Muscle layer of duodenum (tissue), 2 donors: ENCODE measurements around the gene NEB.

Experiments used
- H3K27ac ChIP-seq: one replicate; pipeline ENCODE4 v1.7.0; 2013; ENCODE audit warnings: mild to moderate bottlenecking, low read length
- H3K27me3 ChIP-seq: one replicate; pipeline ENCODE4 v1.7.0; 2013; ENCODE audit warnings: low read depth, mild to moderate bottlenecking, control low read depth, low read length
- H3K36me3 ChIP-seq, 2 donors: one replicate each; pipeline ENCODE4 v1.7.0; 2013; ENCODE audit warnings: low read length in 2 of 2, control low read depth in 1 of 2, mild to moderate bottlenecking in 1 of 2; ENCODE audit not compliant: insufficient read depth in 2 of 2, control insufficient read depth in 1 of 2
- H3K4me1 ChIP-seq, 2 donors: one replicate each; pipeline ENCODE4 v1.7.0; 2013; ENCODE audit warnings: low read length in 2 of 2, mild to moderate bottlenecking in 2 of 2, control low read depth in 1 of 2, moderate library complexity in 1 of 2; ENCODE audit not compliant: insufficient read depth in 2 of 2, control insufficient read depth in 1 of 2
- H3K4me3 ChIP-seq, 2 donors: one replicate each; pipeline ENCODE4 v1.7.0; 2013; ENCODE audit warnings: low read length in 2 of 2, low read depth in 1 of 2, mild to moderate bottlenecking in 1 of 2
- H3K9me3 ChIP-seq, 2 donors: one replicate each; pipeline ENCODE4 v1.7.0; 2013; ENCODE audit warnings: low read length in 2 of 2, control low read depth in 1 of 2, mild to moderate bottlenecking in 1 of 2; ENCODE audit not compliant: control insufficient read depth in 1 of 2
- donor health status: healthy.

NEB gene

GRCh38 chr2:151490276-151490675 is 244.0 kb downstream of the NEB start:
- Histone ChIP-seq H3K27me3 (no peaks in the 10 kb centered on the region), H3K4me1 (peaks cover 0 to 9% of the 10 kb centered on the region in 2 donors), H3K4me3 (no peak overlapping the region), H3K27ac (no peak overlapping the region), H3K36me3 (no peaks in the 10 kb centered on the region), H3K9me3 (no peaks in the 10 kb centered on the region)

GRCh38 chr2:151486053-151486452 is 248.2 kb downstream of the NEB start:
- Histone ChIP-seq H3K4me3 (no peak overlapping the region), H3K4me1 (peaks cover 0 to 5% of the 10 kb centered on the region in 2 donors), H3K27me3 (no peaks in the 10 kb centered on the region), H3K27ac (no peak overlapping the region), H3K9me3 (no peaks in the 10 kb centered on the region), H3K36me3 (peaks cover 10 to 24% of the 10 kb centered on the region in 2 donors)

- Histone ChIP-seq H3K27me3 (no peaks in the 10 kb centered on the region), H3K36me3 (peaks cover 10 to 26% of the 10 kb centered on the region in 2 donors), H3K27ac (no peak overlapping the region)
Measured at GRCh38 chr2:151484100-151484499, 250.2 kb downstream of the NEB start.

GRCh38 chr2:151483546-151483945 is 250.7 kb downstream of the NEB start:
- Histone ChIP-seq H3K9me3 (no peaks in the 10 kb centered on the region), H3K4me1 (no peaks in the 10 kb centered on the region), H3K36me3 (peaks cover 10 to 26% of the 10 kb centered on the region in 2 donors), H3K4me3 (no peak overlapping the region), H3K27ac (no peak overlapping the region), H3K27me3 (no peaks in the 10 kb centered on the region)

More at GRCh38 chr2:151484100-151484499, 250.2 kb downstream of the NEB start:
- no peaks in the 10 kb centered on the region for H3K4me1 ChIP-seq
- no peak overlapping the region for H3K4me3 ChIP-seq
- H3K9me3 ChIP-seq: no peaks in the 10 kb centered on the region

GRCh38 chr2:151482171-151482725 is 252.0 kb downstream of the NEB start:
- H3K4me3 ChIP-seq: no peak overlapping the region
- H3K36me3 ChIP-seq: peaks cover 10 to 31% of the 10 kb centered on the region in 2 donors
- H3K9me3 ChIP-seq: no peaks in the 10 kb centered on the region
- no peak overlapping the region for H3K27ac ChIP-seq
- H3K27me3 ChIP-seq: no peaks in the 10 kb centered on the region
- H3K4me1 ChIP-seq: no peaks in the 10 kb centered on the region

GRCh38 chr2:151481744-151482143 is 252.5 kb downstream of the NEB start:
- H3K27me3 ChIP-seq: no peaks in the 10 kb centered on the region
- H3K27ac ChIP-seq: no peak overlapping the region
- no peak overlapping the region for H3K4me3 ChIP-seq
- H3K4me1 ChIP-seq: no peaks in the 10 kb centered on the region
- H3K9me3 ChIP-seq: no peaks in the 10 kb centered on the region
- peaks cover 10 to 31% of the 10 kb centered on the region in 2 donors for H3K36me3 ChIP-seq

GRCh38 chr2:151478011-151478410 is 256.3 kb downstream of the NEB start:
- H3K36me3 ChIP-seq: peaks cover 26 to 30% of the 10 kb centered on the region in 2 donors
- no peaks in the 10 kb centered on the region for H3K4me1 ChIP-seq
- no peak overlapping the region for H3K27ac ChIP-seq
- H3K9me3 ChIP-seq: no peaks in the 10 kb centered on the region
- H3K4me3 ChIP-seq: no peak overlapping the region
- H3K27me3 ChIP-seq: no peaks in the 10 kb centered on the region

GRCh38 chr2:151476287-151476686 is 258.0 kb downstream of the NEB start:
- no peak overlapping the region for H3K27ac ChIP-seq
- H3K27me3 ChIP-seq: no peaks in the 10 kb centered on the region
- no peaks in the 10 kb centered on the region for H3K9me3 ChIP-seq
- H3K4me1 ChIP-seq: no peaks in the 10 kb centered on the region
- no peak overlapping the region for H3K4me3 ChIP-seq
- peaks cover 19 to 24% of the 10 kb centered on the region in 2 donors for H3K36me3 ChIP-seq

- H3K4me1 ChIP-seq: no peaks in the 10 kb centered on the region
- H3K27me3 ChIP-seq: no peaks in the 10 kb centered on the region
- H3K27ac ChIP-seq: no peak overlapping the region
- H3K36me3 ChIP-seq: peaks cover 21 to 33% of the 10 kb centered on the region in 2 donors
- H3K4me3 ChIP-seq: no peak overlapping the region
- no peaks in the 10 kb centered on the region for H3K9me3 ChIP-seq
Measured at GRCh38 chr2:151475071-151475470, 259.2 kb downstream of the NEB start.

- no peak overlapping the region for H3K4me3 ChIP-seq
- no peaks in the 10 kb centered on the region for H3K9me3 ChIP-seq
- H3K27ac ChIP-seq: no peak overlapping the region
- H3K27me3 ChIP-seq: no peaks in the 10 kb centered on the region
- no peaks in the 10 kb centered on the region for H3K4me1 ChIP-seq
- H3K36me3 ChIP-seq: peaks cover 40 to 52% of the 10 kb centered on the region in 2 donors
Measured at GRCh38 chr2:151472966-151473365, 261.3 kb downstream of the NEB start.

GRCh38 chr2:151470556-151470955 is 263.7 kb downstream of the NEB start:
- Histone ChIP-seq H3K4me1 (no peaks in the 10 kb centered on the region), H3K36me3 (peaks cover 52 to 67% of the 10 kb centered on the region in 2 donors), H3K9me3 (no peaks in the 10 kb centered on the region), H3K4me3 (no peak overlapping the region), H3K27me3 (no peaks in the 10 kb centered on the region), H3K27ac (no peak overlapping the region)

- Histone ChIP-seq H3K27ac (no peak overlapping the region), H3K4me3 (no peak overlapping the region), H3K36me3 (peaks cover 58 to 79% of the 10 kb centered on the region in 2 donors), H3K27me3 (no peaks in the 10 kb centered on the region), H3K9me3 (no peaks in the 10 kb centered on the region), H3K4me1 (no peaks in the 10 kb centered on the region)
Measured at GRCh38 chr2:151465771-151466170, 268.5 kb downstream of the NEB start.
